Melanocyte of skin (primary cell): ENCODE results near the gene NDUFA5. TPM values are rescaled to one million over a fixed set of nuclear protein-coding genes. Genes with fewer than 3 reads are reported as not detected.

Source experiments
- total RNA-seq, 2 donors: library from RNA; depleted of rRNA; stranded (reverse); fragments of >200 nt; gene quantifications; 2 replicates each; pipeline ENCODE4 v1.2.3, GENCODE V29; 2012

Gene NDUFA5
- total RNA-seq: 10 to 100 TPM; 30.3 to 30.6 TPM

DNA sequence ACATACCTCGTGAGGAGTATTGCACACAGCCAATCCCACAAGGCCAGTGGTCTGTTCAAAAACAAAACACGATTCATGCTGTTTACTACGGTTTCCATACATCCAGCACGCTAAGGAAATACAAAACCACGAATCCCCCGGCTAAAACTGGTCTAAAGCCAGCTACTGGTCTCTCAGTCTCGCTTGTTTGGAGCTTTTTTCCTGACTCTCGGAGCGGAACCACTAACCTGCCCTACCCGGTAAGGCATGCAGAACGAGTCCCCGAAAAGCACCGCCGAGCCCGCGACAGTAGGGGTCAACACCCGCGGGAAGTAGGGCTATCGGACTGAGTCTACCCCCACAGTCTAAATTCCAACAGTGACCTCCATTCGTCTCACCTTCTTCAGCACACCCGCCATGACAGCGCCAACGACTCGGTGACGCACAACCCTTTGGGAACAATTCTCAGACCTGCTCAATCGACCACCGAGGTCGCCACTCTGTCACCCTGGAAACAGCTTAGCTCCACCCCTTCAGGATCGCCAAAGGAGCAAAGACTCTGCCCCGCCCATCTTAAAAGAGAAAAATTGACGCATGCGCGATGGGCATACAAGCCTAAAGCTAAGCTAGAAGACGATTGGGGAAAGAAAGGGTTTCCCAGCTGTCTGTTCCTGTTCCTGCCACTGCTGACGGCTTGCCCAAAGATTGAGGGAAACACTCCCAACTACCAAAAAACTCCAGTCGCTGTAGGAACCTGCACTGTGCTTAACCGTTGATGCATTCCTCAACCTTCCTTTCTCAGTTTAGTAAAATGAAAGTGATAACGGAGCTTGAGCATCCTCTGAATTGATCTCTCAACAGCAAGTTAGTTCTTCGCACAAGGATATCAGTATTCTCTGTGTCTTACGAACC, at the start of gene NDUFA5:
TSS of gene NDUFA5 (minus strand) at position 421 of the 891 bp plus-strand sequence. CDS start at position 398, 23 bp downstream.

DNA sequence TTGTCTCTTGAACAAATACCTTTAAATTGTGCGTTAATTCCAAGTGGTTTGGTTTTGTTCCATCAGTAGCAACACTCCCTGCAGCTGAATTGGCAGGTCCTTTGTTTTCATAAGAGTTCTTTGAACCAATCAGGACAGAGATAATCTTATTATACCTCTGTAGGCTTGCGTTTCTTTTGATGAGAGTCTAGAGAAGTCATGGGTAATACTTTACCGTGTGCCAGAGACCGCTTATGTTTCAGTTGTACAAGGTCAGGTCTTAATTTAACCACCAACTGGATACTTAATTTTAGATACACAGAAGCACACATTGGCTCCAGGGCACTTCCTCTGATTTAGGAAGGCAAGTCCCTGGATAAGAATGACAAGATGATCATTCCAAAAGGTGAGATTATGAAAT, 43.9 kb upstream of the NDUFA5 start, which contains the start of gene ASB15:
TSS of gene ASB15 (plus strand) at position 292 of the 400 bp plus-strand sequence. CDS start 12,682 bp downstream, outside the sequence.

DNA sequence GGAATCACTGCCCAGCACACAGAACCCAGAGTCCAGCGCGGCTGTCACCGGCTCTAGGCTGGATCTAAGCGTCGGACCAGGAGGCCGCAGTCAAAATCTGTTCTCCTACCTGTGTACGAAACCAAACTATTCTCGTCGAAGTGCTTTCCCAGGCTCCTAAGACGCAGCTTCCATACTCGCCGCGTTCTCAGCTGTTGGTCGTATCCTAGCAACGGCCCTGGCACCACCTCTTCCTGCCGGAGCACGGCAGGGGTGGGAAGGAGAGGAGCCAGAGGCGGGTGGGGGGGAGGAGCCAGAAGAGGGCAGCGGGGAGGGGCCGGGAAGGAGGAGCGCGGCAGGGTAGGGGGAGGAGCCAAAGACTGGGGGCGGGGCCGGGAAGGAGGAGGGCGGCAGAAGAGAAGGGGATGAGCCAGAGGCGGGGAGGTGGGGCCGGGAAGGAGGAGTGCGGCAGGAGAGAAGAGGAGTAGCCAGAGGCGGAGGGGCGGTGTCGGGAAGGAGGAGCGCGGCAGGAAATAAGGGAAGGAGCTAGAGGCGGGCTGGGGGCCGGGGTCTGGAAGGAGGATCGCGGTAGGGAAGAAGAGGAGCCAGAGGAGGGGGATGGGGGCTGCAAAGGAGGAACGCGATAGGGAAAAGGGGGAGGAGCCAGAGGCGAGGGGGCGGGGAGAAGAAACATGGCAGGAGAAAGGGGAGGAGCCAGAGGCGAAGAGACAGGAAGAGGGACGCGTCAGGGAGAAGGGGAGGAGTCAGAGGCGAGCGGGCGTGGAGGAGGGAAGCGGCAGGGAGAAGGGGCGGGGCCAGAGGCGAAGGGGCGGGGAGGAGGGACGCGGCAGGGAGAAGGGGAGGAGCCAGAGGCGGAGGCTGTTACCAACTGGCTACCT, 23.0 kb downstream of the NDUFA5 start, which contains the start of gene IQUB:
TSS of gene IQUB (minus strand) at position 213 of the 878 bp plus-strand sequence. CDS start 22,255 bp downstream, outside the sequence.

Other genes with a start within 250 kb of the NDUFA5 start
- gene IQUB, start 23.2 kb downstream of the NDUFA5 start, total RNA-seq: under 1 TPM; under 0.01 TPM
- gene ASB15, start 44.0 kb upstream of the NDUFA5 start, total RNA-seq: not detected
- gene LMOD2, start 98.0 kb upstream of the NDUFA5 start, total RNA-seq: not detected
- gene WASL, start 191.2 kb upstream of the NDUFA5 start, total RNA-seq: 10 to 100 TPM; 14.8 to 16.3 TPM